GM04503 (cell line): Measurements from ENCODE around the gene CCR9.
A peak's percentile ranks its signal among the peaks of the same experiment; 100 is the strongest.

Experiments
- DNase-seq: peaks from one replicate; pipeline ENCODE4 v3.0.0-alpha.2; 2012; ENCODE audit warnings: low read depth

The CCR9 gene

DNA sequence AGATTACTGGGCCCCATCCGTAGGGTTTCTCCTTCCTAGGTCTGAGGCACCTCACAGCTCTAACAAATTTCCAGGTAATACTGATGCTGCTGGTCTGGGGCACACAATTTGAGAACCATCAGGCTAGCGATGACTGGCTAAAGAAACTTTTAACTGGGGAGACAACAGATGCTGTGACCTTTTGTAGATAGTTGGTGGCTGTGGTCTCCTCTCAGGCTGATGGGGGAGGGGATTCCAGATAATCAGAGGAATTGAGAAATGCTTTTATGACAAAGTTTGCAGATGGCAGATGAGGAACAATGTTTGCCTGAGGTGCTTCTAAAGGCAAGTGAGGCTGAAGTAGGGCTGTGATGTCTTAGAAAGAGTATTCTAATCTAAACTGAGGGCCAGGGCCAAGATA is 13.8 kb upstream of the CCR9 start:
- no peak for DNase-seq

DNA sequence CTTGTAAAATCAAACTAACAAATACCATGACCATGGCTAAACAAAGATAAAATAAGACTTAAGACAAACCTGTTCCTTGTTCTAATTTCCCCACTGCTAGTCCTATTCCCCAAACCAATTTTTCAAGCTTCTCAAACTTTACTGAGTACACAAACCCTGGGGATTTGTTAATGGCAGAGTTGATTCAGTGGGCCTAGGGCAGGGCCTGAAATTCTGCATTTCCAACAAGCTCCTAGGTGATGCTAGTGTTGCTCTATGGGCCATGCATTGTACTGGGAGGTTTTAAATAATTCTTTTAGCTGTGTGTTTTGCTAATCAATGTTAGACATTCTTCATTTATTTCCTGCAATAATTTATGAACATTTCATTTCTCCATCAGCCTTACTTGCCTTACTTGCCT is 13.3 kb upstream of the CCR9 start:
- DNase-seq: no peak

DNA sequence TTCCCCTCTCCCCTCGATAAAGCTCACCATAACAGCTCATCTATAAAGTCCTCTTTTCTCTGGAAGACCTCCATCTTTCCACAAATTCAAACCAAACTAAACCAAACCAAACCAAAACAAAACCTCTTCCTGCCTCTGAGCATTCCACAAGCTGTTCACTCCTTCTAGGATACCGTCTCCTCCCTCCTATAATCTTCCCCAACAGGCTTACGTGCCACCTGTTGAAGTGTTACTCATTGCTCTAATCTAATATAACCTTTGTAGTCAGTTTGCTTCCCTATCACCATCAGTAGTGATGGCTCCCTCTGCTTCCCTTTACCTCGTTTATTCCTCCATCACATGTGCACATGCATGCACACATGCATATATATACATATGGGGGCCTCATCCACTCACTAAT is 12.7 kb upstream of the CCR9 start:
- no peak for DNase-seq

DNA sequence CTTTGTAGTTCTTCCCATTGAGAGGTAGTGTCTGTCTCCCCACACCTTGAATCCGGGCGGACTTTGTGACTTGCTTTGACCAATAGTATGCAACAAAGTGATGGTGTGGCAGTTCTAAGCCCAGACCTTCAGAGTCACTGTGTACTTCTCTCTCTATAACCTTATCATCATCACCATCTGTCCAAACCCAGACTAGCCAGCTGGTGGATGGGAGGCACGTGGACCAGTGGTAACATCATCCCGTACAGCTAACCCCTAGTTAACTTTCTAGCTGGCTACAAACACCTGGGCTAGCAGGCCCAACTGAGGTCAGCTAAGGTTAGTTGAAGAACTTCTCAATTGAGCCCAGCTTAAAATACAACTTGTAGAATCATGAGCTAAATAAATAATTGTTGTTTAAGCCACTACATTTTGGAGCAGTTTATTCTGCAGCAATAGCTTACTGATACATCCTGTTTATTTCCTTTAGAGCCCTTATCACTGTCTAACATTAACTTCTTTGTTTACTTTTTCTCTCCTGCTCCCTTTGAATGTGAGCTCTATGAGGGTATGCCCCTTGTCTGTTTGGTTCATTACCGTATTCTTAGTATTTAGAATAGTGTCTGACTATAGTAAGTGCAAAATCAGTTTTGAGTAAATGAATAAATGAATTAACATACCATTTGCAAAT is 11.5 kb upstream of the CCR9 start:
- no peak for DNase-seq

DNA sequence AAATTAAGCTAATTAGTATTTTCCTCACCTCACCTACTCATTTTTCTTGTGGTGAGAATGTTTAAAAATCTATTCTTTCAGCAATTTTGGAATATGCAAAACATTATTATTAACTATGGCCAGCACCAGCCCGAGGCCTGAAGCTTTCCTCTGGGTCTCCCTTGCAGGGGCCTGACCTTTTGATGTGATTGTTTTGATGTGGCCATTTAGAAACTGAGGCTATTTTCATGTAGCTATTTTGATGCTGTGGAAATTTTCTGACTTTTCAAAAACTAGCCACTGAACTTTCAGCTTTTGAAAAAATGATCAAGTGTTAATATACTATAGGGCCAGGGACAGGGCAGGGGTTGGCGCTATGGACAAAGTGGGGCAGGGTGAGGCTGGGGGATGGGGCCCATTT is 8.2 kb upstream of the CCR9 start:
- no peak for DNase-seq

DNA sequence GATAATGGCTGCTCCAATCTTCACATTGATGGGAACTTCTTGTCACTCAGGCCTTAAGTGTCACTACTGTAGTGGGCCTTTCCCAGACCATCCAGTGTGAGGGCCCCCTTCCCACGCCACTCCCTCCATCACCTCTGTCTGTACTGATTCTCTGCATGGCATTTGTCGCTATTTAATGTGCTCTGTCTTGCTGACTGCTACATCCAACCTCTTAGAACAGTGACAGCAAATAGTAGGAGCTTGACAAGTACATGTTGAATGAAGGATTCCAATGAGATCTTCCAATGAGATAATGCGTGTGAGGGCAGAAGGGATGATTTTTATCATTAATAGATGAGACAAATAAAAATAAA is 5.6 kb upstream of the CCR9 start:
- DNase-seq: no peak

DNA sequence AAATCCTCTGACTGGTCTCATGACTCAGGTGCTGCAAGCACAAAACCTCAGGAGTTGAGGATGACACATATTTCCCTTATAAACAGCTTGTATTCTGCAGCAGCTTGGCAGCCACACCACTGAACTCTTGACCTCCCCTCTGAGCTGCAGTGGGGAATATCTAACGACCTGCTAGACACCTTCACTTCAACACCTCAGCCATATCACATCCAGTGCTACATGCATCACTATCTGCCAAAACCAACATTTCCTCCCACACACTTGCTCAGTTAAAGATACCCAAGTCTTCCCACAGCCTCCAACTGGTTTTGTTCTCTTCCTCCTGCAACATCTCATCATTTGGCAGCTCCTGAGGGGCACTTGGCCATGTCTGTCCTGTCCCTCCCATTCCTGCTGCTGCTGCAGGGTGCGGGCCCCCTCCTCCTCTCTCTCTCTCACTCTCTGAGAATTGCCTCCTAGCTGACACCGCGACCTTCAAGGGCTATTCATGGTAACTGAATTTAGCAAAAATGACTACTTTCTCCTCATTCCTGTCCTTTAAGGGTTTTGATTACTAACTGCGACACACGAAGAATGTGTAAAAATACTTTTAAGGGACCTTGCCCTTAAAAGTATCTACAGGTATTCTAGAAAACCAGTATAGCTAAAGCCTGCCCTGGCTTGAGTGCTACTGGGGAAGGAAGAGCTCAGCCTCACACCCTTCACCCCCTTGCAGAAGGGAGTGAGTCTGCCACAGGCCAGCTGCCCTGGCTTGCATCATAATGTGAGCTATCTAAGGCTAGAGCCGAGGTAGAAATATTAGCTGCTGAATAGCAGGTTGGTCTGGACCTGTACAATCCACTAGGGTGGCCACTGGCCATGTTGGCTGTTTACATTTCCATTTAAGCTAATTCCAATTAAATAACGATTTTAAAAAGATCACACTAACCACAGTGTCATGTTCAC is 5.0 kb upstream of the CCR9 start:
- DNase-seq: no peak

DNA sequence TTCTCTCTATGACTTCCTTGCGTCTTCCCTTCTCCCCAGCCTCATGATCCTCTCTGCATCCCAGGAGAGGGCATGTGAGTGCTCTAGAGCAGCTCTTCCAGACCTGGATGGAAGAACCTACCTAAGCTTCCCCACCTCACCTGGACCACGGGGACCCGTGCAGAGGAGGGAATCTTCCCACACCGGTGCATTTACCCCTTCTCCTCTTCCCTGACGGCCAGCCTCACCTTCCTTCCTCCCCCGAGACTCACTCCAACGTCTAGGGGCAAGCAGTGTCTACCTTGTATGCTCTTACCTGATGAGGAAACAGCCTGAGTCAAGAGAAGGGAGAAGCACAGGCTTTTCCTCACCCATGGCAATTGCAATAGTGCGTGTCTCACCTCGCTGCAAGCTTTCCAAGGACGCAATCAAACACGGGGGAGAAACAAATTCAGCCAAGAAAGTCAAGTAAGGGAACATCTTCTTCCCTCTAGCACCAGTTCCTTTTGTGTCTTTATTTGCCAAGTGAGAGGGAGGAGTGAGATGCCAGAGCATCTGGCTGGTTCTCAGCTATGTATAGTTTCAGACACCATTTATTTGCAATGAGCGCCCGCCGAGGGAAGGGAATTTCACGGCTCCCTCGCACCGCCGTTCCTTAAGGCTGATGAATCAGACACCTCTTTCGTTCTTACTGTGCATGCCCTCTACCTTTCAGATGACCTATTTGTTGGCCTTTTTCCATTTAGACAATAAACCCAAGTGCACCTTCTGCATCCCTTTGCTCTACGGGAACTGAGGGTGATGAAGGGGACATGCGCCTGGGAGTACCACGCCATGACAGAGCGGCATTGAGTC is 1.8 kb upstream of the CCR9 start:
- DNase-seq: no peak

DNA sequence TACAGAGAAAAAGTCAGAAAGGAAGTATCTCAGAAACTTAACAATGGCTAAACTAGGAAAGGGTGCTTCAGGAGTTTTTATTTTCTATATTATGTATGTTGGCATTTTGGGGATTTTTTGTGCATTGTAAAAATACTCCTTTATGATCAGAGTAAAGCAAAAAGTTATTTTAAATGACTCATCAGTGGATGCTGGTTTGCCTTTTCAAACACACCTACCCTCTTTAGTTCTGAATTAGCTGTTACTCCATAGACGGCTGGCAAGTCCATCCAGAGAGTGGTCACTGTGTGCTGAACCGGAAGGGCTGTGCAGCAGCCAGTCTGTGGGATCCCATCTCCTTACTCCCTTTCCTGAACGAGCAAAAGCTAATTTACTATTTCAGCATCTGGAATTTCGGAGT is 942 bp downstream of the CCR9 start:
- no peak for DNase-seq

DNA sequence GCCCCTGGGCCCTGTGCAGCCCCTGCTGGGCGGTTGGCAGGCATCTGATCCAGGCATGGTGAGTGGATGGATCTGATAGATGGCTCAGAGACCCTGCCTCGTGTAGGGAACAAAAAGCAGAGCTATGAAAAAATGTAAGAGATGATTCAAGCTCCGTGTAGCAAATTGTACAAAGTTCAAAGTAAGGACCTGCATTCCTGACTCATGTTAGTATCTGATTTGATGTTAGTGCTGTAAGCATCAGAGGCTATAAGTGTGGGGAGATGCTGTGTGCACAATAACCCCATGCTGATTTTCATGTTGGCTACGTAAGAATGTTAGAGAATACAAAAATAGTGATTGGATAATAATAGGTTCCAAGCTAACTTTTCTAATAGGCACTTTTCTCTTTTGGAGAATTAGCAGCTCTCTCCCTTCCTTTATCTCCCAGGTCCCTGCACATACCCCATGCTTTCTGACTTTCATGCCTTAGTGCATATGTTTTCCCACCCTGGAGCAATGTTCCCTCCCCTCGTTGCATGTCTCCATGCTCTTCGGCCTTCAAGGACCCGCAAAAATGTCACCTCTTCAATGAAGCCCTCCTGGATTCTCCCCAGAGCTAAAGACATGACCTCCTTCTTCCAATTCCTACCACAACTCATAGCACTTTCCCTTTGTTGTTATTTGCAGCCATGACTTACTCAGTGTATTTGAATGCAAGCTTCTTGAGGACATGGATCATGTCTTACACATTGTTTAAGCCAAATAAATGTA is 1.6 kb downstream of the CCR9 start:
- DNase-seq: no peak

DNA sequence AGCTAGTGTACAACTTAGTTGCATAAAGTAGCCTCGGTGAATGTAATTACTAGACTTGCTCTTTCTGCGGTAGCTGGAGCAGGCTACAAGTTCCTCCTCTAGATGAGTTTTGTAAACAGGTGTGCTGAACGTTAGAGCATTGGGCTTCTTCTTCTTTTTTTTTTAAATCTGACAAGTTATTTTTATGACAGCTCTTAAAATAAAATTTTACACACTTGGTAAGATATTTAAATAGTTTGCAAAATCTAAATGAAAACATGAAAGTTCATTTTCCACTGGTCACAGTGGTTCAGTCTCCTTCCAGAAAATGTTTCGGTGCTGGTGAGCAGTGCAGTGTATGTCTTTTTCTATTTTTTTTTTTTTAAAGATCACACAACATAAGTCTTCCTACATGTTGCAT is 3.0 kb downstream of the CCR9 start:
- DNase-seq: no peak

DNA sequence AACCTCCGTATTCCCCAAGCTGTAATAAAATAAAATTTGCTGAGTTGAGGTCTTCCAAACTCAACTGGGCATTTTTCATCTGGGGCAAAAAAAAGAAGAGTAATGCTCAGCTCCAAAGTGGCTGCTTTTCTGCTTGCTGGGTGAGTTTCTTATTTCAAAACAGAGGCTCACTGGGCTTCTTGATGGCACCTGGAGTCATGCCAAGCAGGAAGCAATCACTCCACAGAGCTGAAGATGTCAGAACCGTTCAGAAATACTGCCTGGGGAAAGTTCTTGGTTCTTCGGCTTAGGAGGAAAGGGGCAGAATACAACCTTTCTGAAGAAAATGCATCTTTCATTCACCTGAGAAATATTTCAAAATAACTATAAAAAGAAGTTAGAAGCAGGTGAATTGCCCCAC is 4.1 kb downstream of the CCR9 start:
- no peak for DNase-seq

DNA sequence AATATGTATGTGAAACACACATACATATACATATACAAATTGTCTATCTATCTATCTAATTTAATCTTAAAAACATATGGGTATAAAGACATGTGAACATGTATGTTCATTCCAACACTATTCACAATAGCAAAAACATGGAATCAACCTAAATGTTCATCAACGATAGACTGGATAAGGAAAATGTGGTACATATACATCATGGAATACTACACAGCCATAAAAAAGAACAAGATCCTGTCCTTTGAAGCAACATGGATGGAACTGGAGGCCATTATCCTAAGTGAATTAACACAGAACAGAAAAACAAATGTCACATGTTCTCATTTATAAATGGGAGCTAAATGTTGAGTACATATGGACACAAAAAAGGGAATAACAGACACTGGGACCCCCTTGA is 5.8 kb downstream of the CCR9 start:
- no peak for DNase-seq

DNA sequence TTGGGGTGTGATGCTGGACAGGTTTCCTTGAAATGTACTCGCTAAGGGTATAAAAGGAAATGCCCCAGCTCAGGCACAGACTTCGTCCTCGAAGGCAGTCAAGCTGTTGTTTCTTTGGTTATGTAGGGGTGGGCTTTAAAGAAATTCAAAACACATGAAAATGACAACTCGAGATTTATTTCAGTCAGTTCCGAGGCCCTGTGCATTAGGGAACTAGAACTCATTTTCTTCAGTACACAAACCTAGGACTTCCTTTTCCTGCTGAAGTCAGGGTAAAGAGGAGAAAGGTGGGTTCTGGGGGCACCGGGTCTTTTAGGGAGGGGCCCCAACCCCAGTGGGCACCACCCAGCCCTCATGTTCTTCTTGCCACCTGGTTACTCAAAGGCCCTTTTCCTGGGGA is 7.7 kb downstream of the CCR9 start:
- no peak for DNase-seq

DNA sequence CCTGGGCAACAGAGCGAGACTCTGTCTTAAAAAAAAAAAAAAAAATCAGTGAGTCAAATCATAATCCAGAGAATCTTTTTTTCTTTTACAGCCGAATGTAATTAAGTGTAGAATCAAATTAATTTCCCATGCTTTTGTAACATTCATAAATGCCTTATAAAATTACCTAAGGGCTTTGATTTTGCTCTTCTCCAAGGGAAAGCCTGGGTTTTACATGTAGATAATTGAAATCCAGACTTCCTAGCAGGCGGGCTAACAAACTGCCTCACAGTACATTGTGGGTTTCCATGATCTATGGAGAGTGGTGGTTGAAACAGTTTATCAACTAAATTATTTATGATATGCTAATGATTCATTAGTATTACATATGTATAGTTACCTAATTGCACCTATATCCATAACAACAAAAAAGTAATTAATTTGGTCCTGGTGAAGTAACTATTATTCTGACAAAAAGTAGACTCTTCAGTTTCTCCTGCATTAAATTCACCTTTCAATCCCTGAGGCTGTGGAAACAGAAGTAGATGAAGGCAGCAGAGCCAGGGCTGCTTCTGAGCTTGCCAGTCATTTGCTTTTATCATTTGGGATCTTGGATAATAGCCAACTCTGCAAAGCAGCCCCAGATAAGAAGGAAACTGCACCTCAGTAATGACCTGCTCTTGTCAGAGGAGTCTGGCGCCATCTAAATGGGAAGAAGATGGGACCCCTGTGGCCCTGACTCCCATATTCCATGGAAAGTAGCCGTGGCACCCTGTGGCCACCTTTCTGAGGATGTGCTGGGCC is 9.5 kb downstream of the CCR9 start:
- DNase-seq: no peak

DNA sequence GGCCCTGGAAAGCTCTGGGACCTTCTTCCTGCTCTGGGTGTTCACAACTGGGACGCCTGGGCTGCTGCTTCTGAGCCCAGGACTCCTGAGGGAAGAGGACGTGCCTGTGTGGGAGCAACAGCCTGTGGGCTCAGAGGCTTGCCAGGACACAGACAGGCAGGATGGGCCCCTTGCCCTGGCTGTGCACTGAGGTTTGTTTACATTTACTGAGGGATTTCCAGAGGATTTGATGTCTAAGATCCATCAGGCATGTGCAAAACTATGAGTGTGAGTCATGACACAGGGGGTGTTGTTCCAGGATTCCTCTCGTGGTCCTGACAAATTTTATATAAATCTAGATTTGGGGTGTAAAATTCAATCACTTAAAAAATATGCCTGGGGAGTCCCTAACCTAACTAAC is 10.6 kb downstream of the CCR9 start:
- peak; percentile 6 for DNase-seq

DNA sequence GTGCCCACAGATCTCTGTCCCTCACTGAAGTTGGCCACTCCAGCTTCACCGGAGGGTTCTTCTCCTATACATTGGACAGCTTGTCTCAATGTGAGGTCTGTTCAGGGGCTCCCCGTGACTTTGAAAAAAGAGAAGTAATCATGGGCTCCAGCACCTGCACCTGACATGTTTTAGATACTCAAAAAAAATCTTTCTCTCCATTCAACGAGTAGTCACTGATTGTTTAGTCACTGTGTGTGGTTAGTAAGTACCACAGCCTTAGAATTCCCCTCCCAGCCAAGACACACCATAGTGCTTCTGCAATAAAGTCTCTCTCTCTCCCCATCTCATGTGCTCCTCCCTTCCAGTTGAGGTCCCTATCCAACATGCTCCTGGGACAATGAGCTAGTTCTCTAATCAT is 18.6 kb downstream of the CCR9 start:
- DNase-seq: no peak

DNA sequence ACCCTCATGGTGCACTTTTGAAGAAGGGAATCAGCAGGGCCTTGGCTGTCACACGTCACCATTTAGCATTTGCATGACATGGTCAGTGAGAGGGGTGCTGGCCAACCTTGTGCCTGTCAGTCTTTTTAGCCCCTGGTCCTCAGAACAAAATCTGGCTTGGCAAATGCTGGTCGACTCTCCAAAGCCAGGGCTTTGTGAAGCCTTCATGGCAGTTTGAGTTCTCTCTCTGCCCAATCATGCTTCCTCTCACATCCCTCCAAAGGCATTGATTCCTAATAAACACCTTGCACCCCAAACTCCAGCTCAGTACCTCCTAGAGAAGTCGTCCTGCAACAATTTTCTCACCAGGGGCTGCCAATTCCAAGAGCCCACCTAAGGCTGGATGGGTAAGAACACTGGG is 19.4 kb downstream of the CCR9 start:
- no peak for DNase-seq

DNA sequence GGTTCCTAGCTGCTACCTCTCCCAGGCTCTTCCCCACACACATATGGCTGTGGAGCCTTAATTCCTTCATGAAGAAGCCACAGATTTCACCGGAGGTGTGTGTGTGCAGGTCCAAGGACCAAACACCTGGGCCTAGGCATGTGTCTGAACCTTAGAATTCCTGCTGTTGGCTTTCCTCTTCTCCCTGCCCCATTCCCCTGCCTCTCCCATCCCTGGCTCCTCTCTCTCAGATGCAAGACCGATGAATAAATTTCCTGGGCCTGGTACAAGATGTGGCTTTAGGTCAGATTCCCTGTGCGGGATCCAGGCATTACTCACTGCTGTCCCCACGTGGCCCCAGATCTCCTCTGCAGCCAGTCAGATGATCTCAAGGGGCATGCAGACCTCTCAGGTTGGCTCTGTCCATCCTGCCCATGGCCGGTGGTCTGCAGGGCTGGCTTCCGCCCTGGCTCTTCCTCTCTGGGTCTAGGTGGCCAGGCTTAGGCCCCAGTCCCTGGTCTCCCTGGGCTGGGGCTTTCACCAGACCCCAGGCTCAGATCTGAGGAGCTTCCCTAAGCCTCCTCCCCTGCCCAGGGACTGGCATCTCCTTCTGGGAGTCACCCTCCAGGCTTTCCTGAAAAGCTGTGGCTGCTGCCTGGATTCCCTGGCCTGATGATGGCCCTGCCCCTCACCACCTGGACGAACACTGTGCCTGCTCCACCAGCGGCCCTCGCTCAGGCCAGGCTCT is 20.5 kb downstream of the CCR9 start:
- DNase-seq: no peak
